GM12878 (cell line): ENCODE measurements around the gene TTC23. TPM values are rescaled to one million over a fixed set of nuclear protein-coding genes. Genes with fewer than 3 reads are reported as not detected.
A peak's percentile ranks its signal among the peaks of the same experiment; 100 is the strongest.

Experiments
- ATAC-seq: fragments of 200-7000 bp; cut with Tn5 transposase; 3 replicates; pipeline ENCODE4 v1.9.1; 2020; ENCODE audit warnings: mild to moderate bottlenecking, moderate library complexity
- BruUV-seq: library from RNA; stranded (reverse); fragments of 400-500 nt; replicated peaks from 2 replicates; lab custom pipeline; 2021; lab: Mats Ljungman, UMichigan
- CTCF ChIA-PET: fragments of 300-600 bp; sonication (Branson Sonifier 250); formaldehyde crosslinking; extraction: SDS; loops from one replicate; lab custom pipeline; 2021; ENCODE audit warnings: inconsistent platforms; lab: Yijun Ruan, JAX
- POLR2A ChIA-PET: fragments of 350-600 bp; formaldehyde crosslinking; extraction: SDS; loops from one replicate; lab custom pipeline; 2021; ENCODE audit warnings: inconsistent platforms; lab: Charles Lee
- RAD21 ChIA-PET: fragments of 300-600 bp; sonication (Branson Sonifier 250); formaldehyde crosslinking; loops from one replicate; lab custom pipeline; 2023; ENCODE audit warnings: antibody characterized with exemption; ENCODE audit not compliant: unreplicated experiment; lab: Charles Lee
- SMC1A ChIA-PET: fragments of 300-600 bp; sonication (Branson Sonifier 250); formaldehyde crosslinking; loops from one replicate; lab custom pipeline; 2023; ENCODE audit not compliant: unreplicated experiment, uncharacterized antibody; lab: Charles Lee
- DNase-seq: peaks from one replicate; pipeline ENCODE4 v3.0.0-alpha.2; 2011; ENCODE audit warnings: low read depth, low spot score
- FAIRE-seq: peaks from 3 replicates; lab custom pipeline; 2011; peaks lifted over from hg19 to GRCh38; lab: Jason Lieb, UNC
- H2AFZ ChIP-seq: 2 replicates; pipeline ENCODE4 v1.6.0; 2011; ENCODE audit warnings: low read depth, low read length, control low read depth; ENCODE audit not compliant: control insufficient read depth
- H3K27ac ChIP-seq: 2 replicates; pipeline ENCODE4 v1.5.1; 2011; ENCODE audit warnings: control low read depth; ENCODE audit not compliant: control insufficient read depth, insufficient read depth
- H3K27me3 ChIP-seq, 2 experiments: replicated peaks in 1 of 2; 2 replicates each; pipeline versions ENCODE4 v1.6.0 to v1.6.1; 2011; ENCODE audit warnings: low read length in 1 of 2; ENCODE audit not compliant: control insufficient read depth in 2 of 2, insufficient read depth in 2 of 2
- H3K36me3 ChIP-seq, 2 experiments: 2 replicates each; pipeline ENCODE4 v1.5.1; 2011; ENCODE audit warnings: low read length in 1 of 2; ENCODE audit not compliant: control insufficient read depth in 2 of 2, insufficient read depth in 2 of 2
- H3K4me1 ChIP-seq: 2 replicates; pipeline ENCODE4 v1.6.1; 2011; ENCODE audit warnings: mild to moderate bottlenecking, low read length, moderate library complexity, mixed read lengths; ENCODE audit not compliant: control insufficient read depth, insufficient read depth
- H3K4me2 ChIP-seq: 2 replicates; pipeline ENCODE4 v1.6.0; 2011; ENCODE audit warnings: control low read depth; ENCODE audit not compliant: control insufficient read depth, insufficient read depth
- H3K4me3 ChIP-seq: fragments of 200-600 bp; sonication (generic); 2 replicates; pipeline ENCODE4 v1.5.1; 2016
- H3K79me2 ChIP-seq: 2 replicates; pipeline ENCODE4 v1.6.0; 2011; ENCODE audit warnings: low read length; ENCODE audit not compliant: control insufficient read depth, insufficient read depth
- H3K9ac ChIP-seq: 2 replicates; pipeline ENCODE4 v1.8.0; 2011; ENCODE audit warnings: low read length, control low read depth, mixed read lengths; ENCODE audit not compliant: control insufficient read depth, insufficient read depth
- H3K9me3 ChIP-seq: replicated peaks from 3 replicates; pipeline ENCODE4 v1.5.1; 2011; ENCODE audit warnings: mild to moderate bottlenecking, low read length; ENCODE audit not compliant: control insufficient read depth, insufficient read depth
- H4K20me1 ChIP-seq: 2 replicates; pipeline ENCODE4 v1.6.0; 2011; ENCODE audit not compliant: control insufficient read depth, insufficient read depth
- ASH2L ChIP-seq: fragments of 300-600, 200-600 bp; sonication (generic); IDR thresholded peaks from 2 replicates; pipeline ENCODE4 v1.6.1; 2017; ENCODE audit warnings: low read depth, mild to moderate bottlenecking, borderline replicate concordance
- BCL11A ChIP-seq: IDR thresholded peaks from 2 replicates; pipeline ENCODE4 v1.6.1; 2011; ENCODE audit warnings: low read depth, low read length
- BHLHE40 ChIP-seq, 2 experiments: fragments of 450-650 bp in 1 of 2; IDR thresholded peaks; 2 replicates each; pipeline ENCODE4 v1.6.1; 2011 to 2017; ENCODE audit warnings: low read depth in 2 of 2, borderline replicate concordance in 1 of 2, improper control_type of control experiment in 1 of 2, low read length in 1 of 2, mild to moderate bottlenecking in 1 of 2
- CHD1 ChIP-seq: IDR thresholded peaks from 2 replicates; pipeline ENCODE4 v1.6.1; 2012; ENCODE audit warnings: low read depth, low read length, improper control_type of control experiment
- CREM ChIP-seq: IDR thresholded peaks from 2 replicates; pipeline ENCODE4 v1.6.1; 2014; ENCODE audit warnings: antibody characterized with exemption, low read depth
- HCFC1 ChIP-seq: fragments of 150-350 bp; IDR thresholded peaks from 2 replicates; pipeline ENCODE4 v1.6.1; 2014; ENCODE audit warnings: low read length
- IKZF1 ChIP-seq: fragments of 450-650 bp; conservative IDR thresholded peaks from 2 replicates; pipeline ENCODE4 v1.6.1; 2017; ENCODE audit warnings: antibody characterized with exemption, mild to moderate bottlenecking
- IKZF2 ChIP-seq, 2 experiments: fragments of 450-650 bp; IDR thresholded peaks; 2 replicates each; pipeline ENCODE4 v1.6.1; 2017; ENCODE audit warnings: mild to moderate bottlenecking in 2 of 2, moderate library complexity in 2 of 2
- IRF4 ChIP-seq: IDR thresholded peaks from 2 replicates; pipeline ENCODE4 v1.6.1; 2011; ENCODE audit warnings: low read depth, low read length
- IRF5 ChIP-seq: fragments of 450-650 bp; IDR thresholded peaks from 2 replicates; pipeline ENCODE4 v1.6.1; 2017; ENCODE audit warnings: borderline replicate concordance
- MEF2B ChIP-seq: fragments of 450-650 bp; IDR thresholded peaks from 2 replicates; pipeline ENCODE4 v1.6.1; 2018; ENCODE audit warnings: mild to moderate bottlenecking, moderate library complexity; ENCODE audit not compliant: partially characterized antibody, poor library complexity, severe bottlenecking
- MTA2 ChIP-seq: fragments of 450-650 bp; IDR thresholded peaks from 2 replicates; pipeline ENCODE4 v1.6.1; 2016; ENCODE audit warnings: low read depth, mild to moderate bottlenecking, moderate library complexity
- NRF1 ChIP-seq: conservative IDR thresholded peaks from 2 replicates; pipeline ENCODE4 v1.6.1; 2011; ENCODE audit warnings: mild to moderate bottlenecking, low read depth, low read length, improper control_type of control experiment
- RBBP5 ChIP-seq: fragments of 200-600 bp; sonication (generic); conservative IDR thresholded peaks from 2 replicates; pipeline ENCODE4 v1.6.1; 2016
- RELB ChIP-seq: fragments of 450-650 bp; IDR thresholded peaks from 2 replicates; pipeline ENCODE4 v1.6.1; 2017; ENCODE audit warnings: low read depth, mild to moderate bottlenecking, moderate library complexity
- RFX5 ChIP-seq: IDR thresholded peaks from 2 replicates; pipeline ENCODE4 v1.6.1; 2011; ENCODE audit warnings: low read depth, low read length, improper control_type of control experiment
- SUPT20H ChIP-seq: IDR thresholded peaks from 2 replicates; pipeline ENCODE4 v1.6.1; 2011; ENCODE audit warnings: low read depth, mild to moderate bottlenecking, low read length, moderate library complexity, borderline replicate concordance; ENCODE audit not compliant: control insufficient read depth
- USF1 ChIP-seq: IDR thresholded peaks from 2 replicates; pipeline ENCODE4 v1.6.1; 2011; ENCODE audit warnings: borderline replicate concordance, low read depth, mild to moderate bottlenecking, moderate library complexity, mixed read lengths, low read length; ENCODE audit not compliant: insufficient read depth; ENCODE audit errors: extremely low read length
- ZNF217 ChIP-seq: fragments of 450-650 bp; IDR thresholded peaks from 2 replicates; pipeline ENCODE4 v1.6.1; 2017; ENCODE audit warnings: antibody characterized with exemption, mild to moderate bottlenecking
- ZNF622 ChIP-seq: fragments of 450-650 bp; IDR thresholded peaks from 2 replicates; pipeline ENCODE4 v1.6.1; 2017; ENCODE audit warnings: mild to moderate bottlenecking, inconsistent platforms
- WGBS: methylation state at CpG from one replicate; pipeline ENCODE4 v1.1.6; 2016; ENCODE audit warnings: low lambda C conversion rate; ENCODE audit not compliant: insufficient replicate concordance, insufficient coverage; ENCODE audit errors: missing lambda C conversion rate; 5-methylcytosine and 5-hydroxymethylcytosine counted together
- in situ Hi-C: fragments of 300-500 bp; cut with MboI; formaldehyde crosslinking; loops from 9 replicates; pipeline ENCODE4 v1.14.3; 2018; ENCODE audit warnings: mixed read lengths
- intact Hi-C: fragments of 100-400 bp; cut with micrococcal nuclease; formaldehyde crosslinking; loops from one replicate; pipeline ENCODE4 v1.14.2; 2022; ENCODE audit not compliant: unreplicated experiment
- polyA plus RNA-seq, 11 experiments: library from polyadenylated mRNA; depleted of rRNA in 4 of 11; unstranded in 6 of 11; stranded (reverse) in 5 of 11; fragments of >200 nt; fragmentation: Nextera tagmentation in 4 of 11; fragmentation: Illumina TruSeq in 1 of 11; extraction: Ambion mirVana in 4 of 11; extraction: Trizol in 1 of 11; gene quantifications; 1 replicate in 1 of 11; 2 replicates in 10 of 11; pipeline versions ENCODE4 v1.2.1 to v1.2.3, GENCODE V29; 2011 to 2016; ENCODE audit warnings: inconsistent platforms in 2 of 11, missing spikeins in 2 of 11, low read depth in 1 of 11
- total RNA-seq, 4 experiments: library from RNA; depleted of rRNA in 3 of 4; stranded (reverse); fragments of >200 nt in 3 of 4; fragmentation: Illumina TruSeq in 1 of 4; extraction: Trizol in 1 of 4; gene quantifications; 2 replicates each; pipeline versions ENCODE4 v1.2.1 to v1.2.3, GENCODE V29; 2013 to 2021
- TF ChIP-seq, protein P1 (sequence below): fragments of 450-650 bp; IDR thresholded peaks from 2 replicates; pipeline ENCODE4 v1.6.1; 2016; ENCODE audit warnings: mild to moderate bottlenecking

Gene TTC23
- total and polyA plus RNA-seq, 10 of the 15 experiments (the other 5 are each of a cell fraction or from before 2014, with no cell fraction given): 1.2 to 9.0 (median 6.5) TPM

- Histone ChIP-seq H3K9ac (0 out of 2 replicates have a peak overlapping the region, but pooled peaks have one; percentile 4), H3K27ac (peak overlapping the region; percentile 59), H3K4me1 (peaks cover 14% of the 10 kb centered on the region; the same call in 1 of the 2 replicates), H3K79me2 (no peaks in the 10 kb centered on the region), H3K27me3 (no peaks in the 10 kb centered on the region), H3K4me2 (no peak overlapping the region), H3K9me3 (no peaks in the 10 kb centered on the region), H4K20me1 (no peaks in the 10 kb centered on the region), H2AFZ (no peak overlapping the region; the same call in 1 of the 2 replicates), H3K4me3 (no peak overlapping the region), H3K36me3 (no peaks in the 10 kb centered on the region)
- CTCF ChIA-PET: interaction anchor here (1.2 to 1.8 kb wide), 4 partner anchors 9 to 66 kb away, joined by 3 to 5 read pairs (median 4); no protein-coding TSS in a partner anchor
- intact Hi-C loops: no loop called here
- SMC1A ChIA-PET: interaction anchor here (1.1 to 1.7 kb wide), 7 partner anchors 9 to 61 kb away, joined by 3 to 6 read pairs (median 4); no protein-coding TSS in a partner anchor
- BruUV-seq: no TSS peak
- DNase-seq (peak; percentile 45), ATAC-seq (peak; percentile 83), FAIRE-seq (no peak)
- RAD21 ChIA-PET: interaction anchor here (1.0 kb wide), 1 partner anchor 59 kb away, joined by 4 read pairs; no protein-coding TSS in a partner anchor
- POLR2A ChIA-PET: interaction anchor here (0.6 kb wide), 1 partner anchor 13 kb away, joined by 3 read pairs; no protein-coding TSS in a partner anchor
- in situ Hi-C loops: no loop called here
- WGBS: 19% methylated on average over 6 of the region's 6 CpGs
- TF ChIP-seq MEF2B: peak; percentile 90
- TF ChIP-seq IRF5: no peak
- no peak for TF ChIP-seq CHD1
- TF ChIP-seq, protein P1, sequence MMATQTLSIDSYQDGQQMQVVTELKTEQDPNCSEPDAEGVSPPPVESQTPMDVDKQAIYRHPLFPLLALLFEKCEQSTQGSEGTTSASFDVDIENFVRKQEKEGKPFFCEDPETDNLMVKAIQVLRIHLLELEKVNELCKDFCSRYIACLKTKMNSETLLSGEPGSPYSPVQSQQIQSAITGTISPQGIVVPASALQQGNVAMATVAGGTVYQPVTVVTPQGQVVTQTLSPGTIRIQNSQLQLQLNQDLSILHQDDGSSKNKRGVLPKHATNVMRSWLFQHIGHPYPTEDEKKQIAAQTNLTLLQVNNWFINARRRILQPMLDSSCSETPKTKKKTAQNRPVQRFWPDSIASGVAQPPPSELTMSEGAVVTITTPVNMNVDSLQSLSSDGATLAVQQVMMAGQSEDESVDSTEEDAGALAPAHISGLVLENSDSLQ: no peak
- no peak for TF ChIP-seq ZNF217
- TF ChIP-seq IKZF2 (IDR thresholded peaks at IDR 0.05): peak; percentile 49 to 56
- no peak for TF ChIP-seq BHLHE40 (IDR thresholded peaks at IDR 0.05; ENCODE audit: borderline replicate concordance in 1 of 2, low read depth in 2 of 2, low read length in 1 of 2)
- no peak for TF ChIP-seq NRF1
- TF ChIP-seq USF1: no peak
- peak; percentile 80 for TF ChIP-seq RELB
- TF ChIP-seq SUPT20H: no peak
- TF ChIP-seq ZNF622: no peak
- TF ChIP-seq IKZF1: peak; percentile 71
- TF ChIP-seq IRF4: no peak
- no peak for TF ChIP-seq HCFC1
- TF ChIP-seq MTA2: peak; percentile 23; the same call in 1 of the 2 replicates
- no peak for TF ChIP-seq ASH2L
- TF ChIP-seq RFX5: no peak
- no peak for TF ChIP-seq CREM
- no peak for TF ChIP-seq RBBP5
- TF ChIP-seq BCL11A: no peak
These were observed 81.7 kb downstream of the TTC23 start for GRCh38 chr15:99167640-99168039.
